GM23338 (cell line): Measurements from ENCODE around the gene ZNF831. TPM values are rescaled to one million over a fixed set of nuclear protein-coding genes. Genes with fewer than 3 reads are reported as not detected.

Source experiments
- ATAC-seq: fragments of 200-7000 bp; cut with Tn5 transposase; 3 replicates; pipeline ENCODE4 v1.9.1; 2020
- DNase-seq: peaks from one replicate; pipeline ENCODE4 v3.0.0-alpha.2; 2015; ENCODE audit warnings: low spot score
- H2AFZ ChIP-seq: fragments of 200-600 bp; sonication (generic); 2 replicates; pipeline ENCODE4 v1.8.0; 2016; ENCODE audit warnings: antibody characterized with exemption, mild to moderate bottlenecking, moderate library complexity
- H3F3A ChIP-seq: fragments of 200-600 bp; sonication (generic); replicated peaks from 2 replicates; pipeline ENCODE4 v1.8.0; 2017; ENCODE audit warnings: antibody characterized with exemption, mixed run types, low read depth
- H3K27ac ChIP-seq: fragments of 200-600 bp; sonication (generic); 2 replicates; pipeline ENCODE4 v1.6.1; 2016; ENCODE audit warnings: low read depth
- H3K27me3 ChIP-seq: fragments of 200-600 bp; sonication (generic); 2 replicates; pipeline ENCODE4 v1.8.0; 2016; ENCODE audit warnings: mild to moderate bottlenecking, mixed run types, moderate library complexity; ENCODE audit not compliant: insufficient read depth
- H3K36me3 ChIP-seq: fragments of 200-600 bp; sonication (generic); 2 replicates; pipeline ENCODE4 v1.8.0; 2016; ENCODE audit warnings: mild to moderate bottlenecking; ENCODE audit not compliant: insufficient read depth
- H3K4me1 ChIP-seq: fragments of 200-600 bp; sonication (generic); 2 replicates; pipeline ENCODE4 v1.8.0; 2016; ENCODE audit warnings: mild to moderate bottlenecking, moderate library complexity; ENCODE audit not compliant: insufficient read depth
- H3K4me2 ChIP-seq: fragments of 200-600 bp; sonication (generic); 2 replicates; pipeline ENCODE4 v1.7.1; 2017; ENCODE audit warnings: mixed run types
- H3K4me3 ChIP-seq: fragments of 200-600 bp; sonication (generic); 2 replicates; pipeline ENCODE4 v1.6.1; 2016; ENCODE audit warnings: mixed run types
- H3K79me2 ChIP-seq: fragments of 200-600 bp; sonication (generic); replicated peaks from 2 replicates; pipeline ENCODE4 v1.8.0; 2017; ENCODE audit warnings: mild to moderate bottlenecking; ENCODE audit not compliant: insufficient read depth
- H3K9me2 ChIP-seq: fragments of 200-600 bp; sonication (generic); 2 replicates; pipeline ENCODE4 v1.8.0; 2017; ENCODE audit not compliant: insufficient read depth
- H4K20me1 ChIP-seq: fragments of 200-600 bp; sonication (generic); replicated peaks from 2 replicates; pipeline ENCODE4 v1.8.0; 2017; ENCODE audit warnings: mild to moderate bottlenecking; ENCODE audit not compliant: insufficient read depth
- H3K27ac Mint-ChIP-seq: 2 replicates; pipeline ENCODE4 v1.8.0; 2020; ENCODE audit warnings: inconsistent platforms, mild to moderate bottlenecking, moderate library complexity, mixed read lengths
- H3K27me3 Mint-ChIP-seq: 3 replicates; pipeline ENCODE4 v1.8.0; 2022; ENCODE audit warnings: low read depth, mild to moderate bottlenecking, moderate library complexity, mixed read lengths, inconsistent platforms; ENCODE audit not compliant: insufficient read depth, poor library complexity
- H3K36me3 Mint-ChIP-seq: 3 replicates; pipeline ENCODE4 v1.8.0; 2021; ENCODE audit warnings: low read depth, mild to moderate bottlenecking, inconsistent platforms, moderate library complexity, mixed read lengths
- H3K4me1 Mint-ChIP-seq: 3 replicates; pipeline ENCODE4 v1.8.0; 2020; ENCODE audit warnings: mild to moderate bottlenecking, inconsistent platforms, mixed read lengths
- H3K4me3 Mint-ChIP-seq: 3 replicates; pipeline ENCODE4 v1.8.0; 2021; ENCODE audit warnings: moderate library complexity, mild to moderate bottlenecking, inconsistent platforms, mixed read lengths
- H3K9me3 Mint-ChIP-seq: 3 replicates; pipeline ENCODE4 v1.8.0; 2020; ENCODE audit warnings: moderate library complexity, mild to moderate bottlenecking, inconsistent platforms, mixed read lengths
- CTCF ChIP-seq, 2 experiments: fragments of 200-600 bp in 1 of 2; sonication (generic) in 1 of 2; conservative IDR thresholded peaks; 2 replicates each; pipeline versions ENCODE4 v1.5.1 to v1.6.1; 2016 to 2017; ENCODE audit warnings: antibody characterized with exemption in 2 of 2, low read depth in 2 of 2, mild to moderate bottlenecking in 2 of 2, moderate library complexity in 1 of 2
- ETS1 ChIP-seq: IDR thresholded peaks from 2 replicates; pipeline ENCODE4 v1.6.1; 2016; ENCODE audit warnings: antibody characterized with exemption
- EZH2 ChIP-seq: fragments of 200-600 bp; sonication (generic); IDR thresholded peaks from one replicate; pipeline ENCODE4 v1.8.0; 2017; ENCODE audit warnings: antibody characterized with exemption, mild to moderate bottlenecking, low read depth; ENCODE audit not compliant: unreplicated experiment
- EZH2phosphoT487 ChIP-seq: fragments of 200-600 bp; sonication (generic); IDR thresholded peaks from one replicate; pipeline ENCODE4 v1.8.1; 2018; ENCODE audit warnings: antibody characterized with exemption; ENCODE audit not compliant: unreplicated experiment
- JUNB ChIP-seq: IDR thresholded peaks from one replicate; pipeline ENCODE4 v1.6.1; 2016; ENCODE audit warnings: antibody characterized with exemption; ENCODE audit not compliant: unreplicated experiment
- REST ChIP-seq: IDR thresholded peaks from one replicate; pipeline ENCODE4 v1.6.1; 2018; ENCODE audit warnings: antibody characterized with exemption; ENCODE audit not compliant: unreplicated experiment
- ZNF462 ChIP-seq: fragments of 250-450 bp; sonication (Bioruptor Pico); IDR thresholded peaks from 2 replicates; pipeline ENCODE4 v1.5.0; 2020; ENCODE audit warnings: mild to moderate bottlenecking, moderate library complexity
- polyA plus RNA-seq: library from polyadenylated mRNA; unstranded; fragments of >200 nt; fragmentation: Nextera tagmentation; extraction: Ambion mirVana; gene quantifications from 2 replicates; pipeline ENCODE4 v1.2.1, GENCODE V29; 2016
- total RNA-seq: library from RNA; depleted of rRNA; stranded (reverse); fragments of >200 nt; shearing (Covaris generic); gene quantifications from 2 replicates; pipeline ENCODE4 v1.2.3, GENCODE V29; 2014

Gene ZNF831
- total and polyA plus RNA-seq, 2 experiments from 2014 or later, result not detected

GRCh38 chr20:59221049-59221706 lies 57.6 kb downstream of the ZNF831 start:
- H3K79me2 ChIP-seq, result no peaks in the 10 kb centered on the region
- H3K4me3 Mint-ChIP-seq, result peak overlapping the region; percentile 64; the same call in 2 of the 3 replicates
- H4K20me1 ChIP-seq, result no peaks in the 10 kb centered on the region
- no peaks in the 10 kb centered on the region for H3F3A ChIP-seq
- no peaks in the 10 kb centered on the region for H3K9me3 Mint-ChIP-seq
- DNase-seq (peak; percentile 53), ATAC-seq (peak; percentile 21)
- peaks cover 27% of the 10 kb centered on the region for H3K27me3 ChIP-seq
- peak overlapping the region; percentile 99; the same call in 1 of the 2 replicates for H2AFZ ChIP-seq
- no peak overlapping the region for H3K4me3 ChIP-seq
- H3K9me2 ChIP-seq, result no peaks in the 10 kb centered on the region
- TF ChIP-seq REST (no peak), EZH2 (no peak), CTCF (conservative IDR thresholded peaks at IDR 0.05; ENCODE audit: low read depth in 2 of 2) (0 out of 4 replicates have a peak, but pooled peaks of 1 of the 2 experiments have one; percentile 18), EZH2phosphoT487 (no peak)
- H3K36me3 Mint-ChIP-seq, result no peaks in the 10 kb centered on the region
- H3K27ac Mint-ChIP-seq, result no peak overlapping the region
- H3K27me3 Mint-ChIP-seq, result peaks cover 34% of the 10 kb centered on the region
- H3K4me1 ChIP-seq, result peaks cover 16% of the 10 kb centered on the region
- H3K27ac ChIP-seq, result no peak overlapping the region
- no peaks in the 10 kb centered on the region for H3K36me3 ChIP-seq
- no peak overlapping the region; the same call in 1 of the 2 replicates for H3K4me2 ChIP-seq
- H3K4me1 Mint-ChIP-seq, result peaks cover 33% of the 10 kb centered on the region

GRCh38 chr20:59221707-59222252 lies 58.2 kb downstream of the ZNF831 start:
- no peaks in the 10 kb centered on the region for H3K36me3 Mint-ChIP-seq
- TF ChIP-seq JUNB (no peak), EZH2phosphoT487 (no peak), ZNF462 (CRISPR knock-in tag) (no peak), ETS1 (no peak)

More at GRCh38 chr20:59221707-59222252, 58.2 kb downstream of the ZNF831 start:
- H3K4me2 ChIP-seq, result peak overlapping the region; percentile 89
- H3K27me3 ChIP-seq, result peaks cover 27% of the 10 kb centered on the region
- no peaks in the 10 kb centered on the region for H3K36me3 ChIP-seq
- H3K4me1 ChIP-seq, result peaks cover 16% of the 10 kb centered on the region
- H3F3A ChIP-seq, result no peaks in the 10 kb centered on the region
- Mint-ChIP-seq H3K27ac (no peak overlapping the region), H3K4me1 (peaks cover 33% of the 10 kb centered on the region), H3K4me3 (peak overlapping the region; percentile 64; the same call in 2 of the 3 replicates), H3K9me3 (no peaks in the 10 kb centered on the region), H3K27me3 (peaks cover 31% of the 10 kb centered on the region)
- H3K79me2 ChIP-seq, result no peaks in the 10 kb centered on the region
- H4K20me1 ChIP-seq, result no peaks in the 10 kb centered on the region
- peak; percentile 44 for ATAC-seq
- no peaks in the 10 kb centered on the region for H3K9me2 ChIP-seq
- H3K4me3 ChIP-seq, result peak overlapping the region; percentile 73
- H2AFZ ChIP-seq, result peak overlapping the region; percentile 99
- no peak for DNase-seq
- no peak overlapping the region for H3K27ac ChIP-seq
